NCI-H446 (cell line): ENCODE measurements around the gene ACTR5.
A peak's percentile ranks its signal among the peaks of the same experiment; 100 is the strongest.

Experiments
- DNase-seq, 2 experiments: peaks; one replicate each; lab custom pipeline; 2025; lab: John Stamatoyannopoulos, UW

Gene ACTR5

DNA sequence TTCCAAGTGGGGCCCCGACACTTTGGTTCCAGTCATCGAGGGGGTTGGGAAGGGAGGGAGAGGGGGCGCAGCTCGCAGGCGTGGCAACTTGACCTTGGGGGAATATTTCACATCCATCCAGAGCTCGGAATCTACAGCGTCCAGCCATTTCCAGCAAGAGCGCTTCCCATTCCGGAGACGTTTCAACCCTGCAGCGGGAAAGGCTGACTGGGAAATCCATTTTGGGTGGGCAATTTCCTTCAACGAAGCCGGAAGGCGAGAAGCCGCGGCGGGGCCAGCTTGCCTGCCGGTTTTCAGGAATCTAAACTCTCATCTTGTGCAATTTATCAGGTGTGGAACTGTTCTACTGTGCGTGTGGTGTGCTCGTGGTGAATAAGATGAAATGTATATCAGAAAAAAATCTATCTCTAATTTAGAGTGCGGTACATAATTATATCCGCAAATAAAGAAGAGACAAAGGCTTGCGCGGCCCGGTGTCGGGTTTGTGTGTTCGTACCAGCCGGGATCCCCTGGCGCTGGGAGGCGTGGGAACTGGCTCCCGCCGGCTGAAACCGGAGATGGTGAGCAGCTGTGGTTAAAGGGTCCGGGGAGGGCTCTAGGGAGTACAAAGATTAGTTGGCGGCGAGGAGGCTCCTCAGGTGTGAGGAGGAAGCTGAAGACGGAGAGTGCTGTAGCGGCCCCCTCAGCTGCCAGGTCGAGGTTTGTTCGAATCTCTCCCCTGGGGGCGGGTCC is 19.2 kb upstream of the ACTR5 start:
- DNase-seq: no peak

DNA sequence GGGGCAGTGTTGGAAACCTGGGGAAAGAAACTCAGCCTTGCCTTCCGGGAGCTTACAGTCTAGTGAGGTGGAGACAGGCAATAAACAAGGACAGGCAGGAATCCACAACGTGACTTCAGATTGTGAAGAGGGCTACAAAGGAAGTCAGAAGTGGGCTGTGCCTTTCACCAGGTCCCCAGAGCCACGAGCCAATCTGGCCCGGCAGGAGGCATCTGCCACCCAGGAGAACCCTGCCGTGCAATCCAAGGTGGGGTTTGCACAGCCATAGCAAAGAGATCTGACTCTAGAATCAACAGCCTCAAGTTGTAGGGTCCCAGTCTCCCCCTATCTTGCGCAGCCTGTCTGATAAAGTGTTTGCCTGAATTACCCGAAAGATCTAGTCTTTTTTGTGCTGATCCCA is 18.5 kb upstream of the ACTR5 start:
- DNase-seq: no peak

DNA sequence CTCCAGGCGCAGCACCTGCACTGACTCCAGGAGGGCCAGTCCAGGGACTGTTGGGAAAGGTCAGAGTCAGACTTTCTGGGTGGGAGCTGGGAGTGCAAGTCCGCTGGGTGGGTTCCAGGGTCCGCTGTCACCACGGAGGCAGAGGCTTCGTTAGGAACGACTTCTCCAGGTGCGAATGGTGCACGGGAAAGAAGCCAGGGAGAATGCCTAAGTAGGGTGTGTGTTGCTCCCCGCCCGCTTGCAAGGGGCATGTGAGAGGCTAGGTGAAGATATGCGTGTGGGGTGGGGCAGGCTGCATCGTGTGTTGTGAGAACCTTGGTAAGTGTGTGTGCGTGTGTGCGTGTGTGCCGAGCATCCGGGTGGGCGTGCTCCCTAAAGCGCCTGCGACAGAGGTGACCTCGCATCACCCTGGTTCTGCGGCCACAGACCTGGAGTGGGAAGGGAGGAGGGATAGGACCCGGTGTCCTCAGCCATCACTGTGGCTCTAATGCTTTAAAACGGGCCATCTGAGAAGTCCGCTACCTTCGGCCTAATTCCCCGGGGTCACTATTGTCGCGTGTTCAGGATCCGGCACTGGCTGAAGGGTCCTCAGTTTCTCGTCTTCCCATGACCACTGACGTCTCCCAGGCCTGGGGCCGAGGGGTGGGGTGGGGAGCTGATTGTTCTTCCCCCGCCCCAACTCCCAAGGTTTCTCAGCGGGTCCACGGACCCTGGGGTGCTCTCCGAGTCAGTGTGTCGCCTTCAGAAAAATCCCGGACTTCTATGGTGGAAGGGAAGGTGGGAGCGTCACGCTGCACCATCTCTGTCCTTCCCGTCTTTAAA is 17.9 kb upstream of the ACTR5 start:
- no peak for DNase-seq

- DNase-seq: peak; percentile 61 to 80
These were observed 17.1 kb upstream of the ACTR5 start for GRCh38 chr20:38730989-38731737.

GRCh38 chr20:38731738-38732113 is 16.5 kb upstream of the ACTR5 start:
- DNase-seq: no peak

- no peak for DNase-seq
These were observed 15.3 kb upstream of the ACTR5 start for GRCh38 chr20:38732981-38733380.

DNA sequence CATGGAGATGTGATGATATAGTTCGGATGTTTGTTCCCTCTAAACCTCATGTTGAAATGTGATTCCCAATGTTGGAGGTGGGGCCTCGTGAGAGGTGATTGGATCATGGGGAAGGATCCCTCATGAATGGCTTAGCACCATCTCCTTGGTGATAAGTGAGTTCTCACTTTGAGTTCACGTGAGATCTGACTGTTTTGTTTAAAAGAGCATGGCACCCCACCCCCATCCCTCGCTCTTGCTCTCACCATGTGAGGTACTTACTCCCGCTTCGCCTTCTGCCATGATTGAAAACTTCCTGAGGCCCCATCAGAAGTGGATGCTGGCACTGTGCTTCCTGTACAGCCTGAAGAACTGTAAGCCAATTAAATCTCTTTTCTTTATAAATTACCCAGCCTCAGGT is 13.1 kb upstream of the ACTR5 start:
- no peak for DNase-seq

- no peak for DNase-seq
These were observed 10.4 kb upstream of the ACTR5 start for GRCh38 chr20:38737887-38738286.

- no peak for DNase-seq
These were observed 2.5 kb upstream of the ACTR5 start for GRCh38 chr20:38745757-38746156.

DNA sequence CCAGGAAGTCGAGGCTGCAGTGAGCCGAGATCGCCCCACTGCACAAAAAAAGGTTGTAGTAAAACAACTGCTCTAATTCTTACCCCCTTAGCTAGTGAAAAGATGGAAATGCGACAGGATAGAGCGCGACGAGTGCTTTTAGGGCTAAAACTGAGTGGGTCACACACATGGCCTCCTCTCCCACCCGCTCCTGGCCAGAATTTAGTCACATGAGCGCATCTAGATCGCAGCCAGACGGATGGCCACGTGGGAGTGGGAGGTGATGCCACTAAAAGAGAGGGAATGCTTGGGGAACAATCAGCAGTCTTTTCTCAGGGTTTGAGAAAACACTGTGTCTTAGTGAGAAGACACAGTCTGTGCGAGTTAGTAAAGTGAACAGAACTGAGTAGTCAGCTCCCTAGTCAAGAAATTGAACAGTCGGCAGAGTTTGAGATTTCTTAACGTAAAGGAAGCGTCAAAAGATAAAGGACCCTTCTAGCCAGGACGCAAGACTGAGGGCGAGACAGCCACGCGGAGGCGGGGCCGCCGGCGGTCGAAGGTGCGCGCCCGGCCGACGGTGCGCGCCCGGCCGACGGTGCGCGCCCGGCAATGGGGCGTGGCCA is 664 bp upstream of the ACTR5 start:
- no peak for DNase-seq

GRCh38 chr20:38748861-38749149 is 545 bp downstream of the ACTR5 start:
- DNase-seq: no peak

DNA sequence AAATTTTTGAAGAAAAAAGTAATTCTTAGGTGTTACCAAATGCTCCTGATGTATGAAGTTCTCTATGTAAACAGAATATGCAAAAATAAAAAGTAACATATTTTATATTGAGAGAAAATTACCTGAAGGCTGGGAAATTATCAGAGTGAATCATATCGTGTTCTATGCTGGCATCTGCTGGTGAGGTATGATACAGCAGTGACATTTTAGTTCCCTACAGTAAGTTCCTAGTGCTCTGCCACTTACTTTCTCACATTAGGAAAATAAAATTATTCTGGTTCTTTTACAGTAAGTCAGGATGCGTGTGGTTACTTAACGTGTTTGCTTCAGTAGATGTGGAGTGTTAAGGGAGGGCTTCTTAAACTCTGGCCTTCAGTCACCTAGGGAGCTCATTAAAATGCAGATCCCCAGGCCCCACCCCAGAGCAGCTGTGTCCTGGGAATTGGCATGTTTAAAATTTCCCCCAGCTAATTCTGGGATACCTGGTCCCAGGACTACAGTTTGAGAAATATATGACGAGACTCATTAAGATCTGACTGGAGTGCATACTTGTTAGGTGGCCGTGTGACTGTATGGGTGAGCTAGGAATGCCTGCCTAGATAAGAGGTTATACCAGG is 3.2 kb downstream of the ACTR5 start:
- DNase-seq: peak in 1 of 2 experiments; percentile 49

- no peak for DNase-seq
These were observed 3.8 kb downstream of the ACTR5 start for GRCh38 chr20:38752029-38752428.

GRCh38 chr20:38754924-38755323 is 6.7 kb downstream of the ACTR5 start:
- DNase-seq: no peak

- DNase-seq: no peak
These were observed 7.2 kb downstream of the ACTR5 start for GRCh38 chr20:38755324-38755910.

DNA sequence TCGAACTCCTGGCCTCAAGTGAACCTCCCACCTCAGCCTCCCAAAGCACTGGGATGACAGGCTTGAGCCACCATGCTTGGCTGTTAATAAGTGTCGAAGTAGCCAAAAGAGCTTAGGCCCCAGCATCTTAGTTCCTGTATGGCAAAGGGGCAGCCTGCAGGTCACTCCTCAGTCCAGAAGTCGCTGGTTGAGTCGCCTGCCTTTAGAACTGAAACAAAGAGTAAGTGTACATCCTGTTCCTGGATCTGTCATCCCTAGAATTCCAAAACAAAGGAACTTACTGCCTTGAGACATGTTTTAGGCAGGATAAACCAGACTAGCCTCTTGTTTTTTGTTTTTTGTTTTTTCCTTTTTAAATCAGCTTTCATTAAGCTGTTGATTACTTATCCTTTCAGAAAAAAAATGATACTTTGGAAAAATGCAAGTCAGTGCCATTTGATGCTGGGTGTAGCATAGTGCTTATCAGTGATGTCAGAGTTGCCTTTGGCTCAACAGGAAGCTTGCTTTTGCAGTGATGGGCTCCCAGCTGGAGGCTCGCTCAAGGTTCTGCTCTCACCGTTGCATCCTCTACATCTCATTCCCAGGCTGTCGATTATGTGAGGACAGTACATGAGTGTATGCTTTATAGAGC is 9.0 kb downstream of the ACTR5 start:
- DNase-seq: no peak

DNA sequence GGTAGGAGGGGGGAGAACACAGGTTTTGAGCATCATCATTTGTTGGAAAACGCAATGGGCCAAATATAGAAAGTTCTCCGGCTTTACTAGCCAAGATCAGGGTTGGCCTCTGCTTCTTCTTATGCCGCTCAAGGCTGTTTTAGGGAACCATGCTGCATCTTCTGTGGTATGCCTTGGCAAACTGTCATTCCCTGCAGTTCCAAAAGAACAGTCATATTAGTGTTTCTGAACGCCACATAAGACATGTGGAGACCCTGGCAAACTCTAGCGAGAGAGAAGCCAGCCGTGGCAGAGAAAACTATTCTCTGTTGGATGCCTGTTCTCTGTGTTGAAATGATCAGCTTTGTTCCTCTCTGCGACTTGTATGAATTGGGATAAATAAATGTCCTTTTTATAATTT is 10.8 kb downstream of the ACTR5 start:
- peak in 1 of 2 experiments; percentile 36 for DNase-seq

DNA sequence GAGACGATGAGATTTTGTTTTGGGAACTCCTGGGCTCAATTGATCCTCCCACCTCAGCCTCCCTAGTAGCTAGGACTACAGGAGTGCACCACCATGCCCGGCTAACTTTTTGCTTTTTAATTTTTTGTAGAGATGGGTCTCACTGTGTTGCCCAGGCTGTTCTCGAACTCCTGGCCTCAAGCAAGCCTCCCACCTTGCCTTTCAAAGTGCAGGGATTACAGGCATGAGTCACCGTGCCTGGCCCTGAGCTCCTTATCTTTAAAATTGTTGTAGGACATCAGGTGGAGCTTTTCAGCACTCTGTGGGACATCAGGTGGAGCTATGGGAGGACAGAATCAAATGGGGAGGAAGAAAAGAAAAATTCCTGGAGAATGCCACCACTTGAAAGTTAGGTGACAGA is 12.7 kb downstream of the ACTR5 start:
- no peak for DNase-seq

- DNase-seq: no peak
These were observed 13.9 kb downstream of the ACTR5 start for GRCh38 chr20:38762174-38762573.

- DNase-seq: no peak
These were observed 15.4 kb downstream of the ACTR5 start for GRCh38 chr20:38763616-38764015.
